ENCODE measurements around the gene CDCA4.

The CDCA4 gene

GRCh38 chr14:104996483-104996882, 24.4 kb downstream of the CDCA4 start:
- DNase-seq (ENCODE audit: extremely low spot score, insufficient read length, low read depth), result no peak
- FAIRE-seq, result no peak

- FAIRE-seq, result no peak
Observed at GRCh38 chr14:104996032-104996431, 24.9 kb downstream of the CDCA4 start.

DNA sequence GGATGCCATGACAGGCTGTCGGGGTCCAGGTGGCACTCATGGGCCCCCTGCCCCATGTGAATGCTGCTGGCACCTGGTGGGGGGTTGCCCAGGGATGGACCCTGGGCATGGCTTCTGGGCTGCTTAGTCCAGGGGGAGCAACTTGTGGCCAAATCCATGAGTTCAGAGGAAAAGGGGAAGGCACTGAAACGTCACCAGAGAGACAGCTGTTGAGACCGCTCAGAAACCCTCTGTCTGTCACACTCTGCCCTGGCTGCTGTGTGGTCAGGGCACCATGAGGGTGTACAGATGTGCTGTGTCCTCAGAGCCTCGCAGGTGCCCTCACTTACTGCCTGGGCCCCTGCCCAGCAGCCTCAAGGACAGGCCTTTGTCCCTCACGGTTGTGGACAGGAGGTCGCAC, 25.9 kb downstream of the CDCA4 start:
- no peak for FAIRE-seq
- DNase-seq (ENCODE audit: extremely low spot score, insufficient read length, low read depth), result no peak

More at GRCh38 chr14:104996032-104996431, 24.9 kb downstream of the CDCA4 start:
- no peak for DNase-seq (ENCODE audit: extremely low spot score, insufficient read length, low read depth)

- FAIRE-seq (no peak), DNase-seq (ENCODE audit: extremely low spot score, insufficient read length, low read depth) (no peak)
Observed at GRCh38 chr14:104993808-104994591, 26.9 kb downstream of the CDCA4 start.

DNA sequence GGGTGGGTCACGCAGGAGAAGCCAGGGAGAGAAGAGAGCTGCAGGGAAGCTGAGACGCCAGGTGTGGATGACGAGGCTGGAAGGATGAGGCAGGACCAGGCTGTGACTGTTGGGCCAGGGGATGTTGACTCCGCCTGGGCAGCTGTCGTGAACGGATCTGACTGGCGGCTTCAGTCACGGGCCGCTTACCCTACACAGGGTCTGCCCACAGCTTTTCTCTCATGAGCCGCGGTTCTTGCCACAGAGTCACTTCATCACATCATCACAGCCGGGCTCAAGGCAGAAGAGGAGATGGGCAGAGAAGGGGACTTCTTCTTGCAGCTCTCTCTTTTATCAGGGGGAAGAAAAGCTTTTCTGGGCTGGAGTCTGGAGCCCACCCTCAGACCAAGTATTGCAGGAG, 27.6 kb downstream of the CDCA4 start:
- FAIRE-seq, result no peak
- DNase-seq (ENCODE audit: extremely low spot score, insufficient read length, low read depth), result no peak

DNA sequence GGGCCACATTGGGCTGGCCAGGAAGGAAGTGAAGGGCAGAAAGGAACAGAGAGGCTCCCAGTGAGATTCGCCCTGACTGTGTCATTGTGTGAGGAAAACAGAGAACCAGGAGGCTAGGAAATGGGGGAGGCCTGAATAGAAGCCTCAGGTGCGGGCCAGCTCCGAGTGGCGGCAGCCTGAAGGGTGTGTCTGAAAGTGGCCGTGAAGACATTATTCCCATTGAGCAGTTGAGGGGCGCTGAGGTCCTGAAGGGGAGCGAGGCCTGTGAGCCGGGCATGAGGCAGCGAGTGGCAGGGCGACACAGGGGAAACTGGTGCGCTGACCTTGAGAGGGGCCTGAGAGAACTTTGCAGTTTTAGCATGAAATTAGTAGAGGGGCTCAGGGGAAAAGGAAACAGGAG, 28.4 kb downstream of the CDCA4 start:
- no peak for DNase-seq (ENCODE audit: extremely low spot score, insufficient read length, low read depth)
- FAIRE-seq, result no peak

- FAIRE-seq (no peak), DNase-seq (ENCODE audit: extremely low spot score, insufficient read length, low read depth) (no peak)
Observed at GRCh38 chr14:104991896-104992230, 29.0 kb downstream of the CDCA4 start.

GRCh38 chr14:104989951-104990303, 31.0 kb downstream of the CDCA4 start:
- DNase-seq (ENCODE audit: extremely low spot score, insufficient read length, low read depth) (no peak), FAIRE-seq (no peak)

DNA sequence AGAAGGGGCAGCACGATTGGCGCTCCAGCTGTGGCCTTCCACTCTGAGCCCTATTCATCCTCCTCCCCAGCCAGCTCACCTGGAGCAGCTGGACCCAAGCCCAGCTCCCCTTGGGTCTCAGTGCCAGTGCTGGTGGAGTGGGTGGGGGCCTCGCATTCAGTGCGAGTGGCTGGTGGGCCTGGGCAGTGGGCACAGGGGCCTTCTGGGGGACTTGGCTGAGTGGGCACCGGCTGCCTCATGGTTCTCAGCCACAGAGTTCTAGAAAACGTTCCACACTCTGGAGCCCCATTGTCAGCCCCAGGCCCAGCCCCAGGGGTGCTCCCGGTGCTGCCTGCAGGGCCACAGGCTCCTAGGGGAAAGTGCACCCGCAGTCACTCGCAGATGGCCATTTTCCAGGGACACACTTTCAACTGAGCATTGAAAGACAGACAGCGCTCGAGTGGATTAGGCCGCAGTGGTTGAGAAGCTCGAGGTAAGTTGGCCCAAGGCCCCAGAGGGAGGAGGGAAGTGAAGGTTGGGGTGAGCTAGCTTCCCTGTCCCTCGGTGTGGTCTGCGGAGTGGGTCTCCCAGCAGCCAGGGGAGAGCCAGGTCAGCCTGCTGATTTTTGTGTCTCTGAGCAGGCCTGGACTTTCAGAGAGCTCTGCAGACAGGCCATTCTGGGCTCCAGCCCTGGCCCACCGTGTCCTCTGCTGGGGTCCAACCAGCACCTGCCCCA, 31.5 kb downstream of the CDCA4 start:
- FAIRE-seq (no peak), DNase-seq (ENCODE audit: extremely low spot score, insufficient read length, low read depth) (no peak)

GRCh38 chr14:104986487-104987164, 34.3 kb downstream of the CDCA4 start:
- FAIRE-seq (no peak), DNase-seq (ENCODE audit: extremely low spot score, insufficient read length, low read depth) (no peak)

DNA sequence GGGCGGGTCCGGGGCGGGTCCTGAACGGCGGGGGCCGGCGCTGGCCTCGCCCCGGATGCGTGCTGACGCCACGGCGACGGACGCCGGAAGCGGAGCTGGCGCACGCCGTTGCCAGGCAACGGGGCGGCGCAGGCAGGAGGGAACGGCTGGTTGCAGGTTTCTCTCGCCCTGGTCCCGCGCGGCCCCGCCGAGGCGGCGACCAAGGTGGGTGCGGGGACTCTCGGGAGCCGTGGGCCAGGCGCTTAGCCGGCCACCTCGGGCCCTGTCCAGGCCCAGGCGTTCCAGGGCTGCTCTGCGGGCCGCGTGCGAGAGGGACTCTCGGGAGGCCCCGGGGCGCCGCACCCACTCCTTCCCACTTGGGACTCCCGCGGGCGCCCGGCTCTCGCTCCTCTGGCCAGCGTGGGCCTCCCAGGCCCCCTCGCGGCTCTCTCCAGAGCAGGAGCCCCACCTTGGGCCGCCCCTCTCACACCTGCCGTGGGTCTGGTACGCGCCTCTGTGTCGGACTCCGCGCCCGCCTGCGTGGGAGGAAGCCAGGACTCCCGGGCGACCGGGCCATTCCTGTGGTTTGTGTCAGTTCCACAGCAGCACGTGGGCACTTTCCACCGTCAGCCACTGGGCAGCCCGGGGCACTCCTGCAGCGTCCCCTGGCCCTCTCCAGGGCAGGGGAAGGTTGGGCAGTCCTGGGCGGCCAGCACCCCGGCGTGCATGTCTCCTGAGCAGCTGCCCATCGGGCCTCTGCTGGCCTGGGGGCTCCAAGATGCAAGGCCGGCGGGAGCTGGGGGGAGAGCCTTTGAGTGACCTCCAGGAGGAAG, 35.0 kb downstream of the CDCA4 start, which contains the start of gene CLBA1:
Gene CLBA1, plus strand, starts transcription at position 114 of the 812 bp plus-strand sequence. Its CDS starts 644 bp downstream, at position 758.
- FAIRE-seq (peak; percentile 92), DNase-seq (ENCODE audit: extremely low spot score, insufficient read length, low read depth) (peak; percentile 99)

DNA sequence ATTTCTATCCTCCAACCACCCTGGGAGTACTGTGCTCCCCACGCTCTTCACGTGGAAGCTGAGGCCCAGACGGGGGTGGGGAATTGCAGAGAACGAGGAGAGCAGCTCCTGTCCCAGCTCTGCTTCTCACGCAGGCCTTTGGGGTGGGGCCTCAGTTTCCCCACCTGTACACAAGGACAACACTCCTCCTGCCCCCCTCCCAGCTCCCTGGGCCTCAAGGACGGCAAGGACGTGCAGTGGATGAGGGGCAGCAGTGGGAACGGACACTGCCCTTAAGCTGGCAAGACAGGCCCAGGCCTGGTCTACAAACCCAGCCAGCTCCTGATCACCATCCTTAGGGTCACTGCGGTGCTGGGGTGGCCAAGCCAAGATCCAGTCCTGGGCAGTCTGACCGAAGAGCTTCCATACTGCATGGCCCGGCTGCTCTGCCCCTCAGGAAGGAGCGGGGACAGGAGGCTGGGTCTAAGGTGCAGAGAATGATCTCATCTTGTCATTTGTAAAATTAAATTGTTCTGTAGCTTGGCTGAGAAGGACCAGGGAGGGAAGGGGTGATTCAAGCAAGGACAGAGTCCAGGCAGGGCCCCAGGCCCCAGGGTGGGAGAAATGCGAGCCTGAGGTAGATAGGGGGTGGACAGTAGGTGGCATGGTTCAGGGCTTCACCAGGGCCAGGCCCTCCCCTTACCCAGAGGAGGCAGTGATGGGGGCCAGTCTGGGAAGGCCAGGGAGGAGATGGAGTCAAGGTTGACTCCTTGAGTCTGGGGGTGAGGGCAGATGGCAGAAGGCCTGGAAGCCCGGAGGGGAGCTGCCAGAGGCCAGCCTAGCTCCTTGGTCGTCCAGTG, 36.6 kb downstream of the CDCA4 start:
- DNase-seq (ENCODE audit: extremely low spot score, insufficient read length, low read depth) (no peak), FAIRE-seq (no peak)

DNA sequence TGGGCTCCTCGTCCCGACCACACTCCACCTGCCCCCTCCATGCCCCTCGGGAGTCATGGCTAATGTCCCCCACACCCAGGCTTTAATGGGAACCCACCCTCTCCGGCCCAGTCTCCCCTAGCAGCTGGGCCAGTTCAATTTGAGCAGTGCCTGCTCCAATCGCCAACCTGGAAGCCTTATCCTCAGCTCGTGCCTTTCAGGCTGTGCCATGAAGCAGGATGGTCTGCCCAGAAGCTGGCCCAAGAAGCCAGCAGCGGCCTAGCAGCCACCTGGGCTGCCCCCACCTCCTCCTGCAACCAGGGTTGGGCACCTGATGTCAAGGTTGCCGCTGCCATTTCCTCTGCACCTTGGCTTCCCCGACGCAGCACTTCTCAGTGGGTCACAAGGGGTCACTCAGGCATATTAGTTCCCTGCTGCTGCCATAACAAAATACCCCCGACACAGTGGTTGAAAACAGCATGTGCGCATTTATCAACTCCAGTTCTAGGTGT, 37.6 kb downstream of the CDCA4 start:
- FAIRE-seq (no peak), DNase-seq (ENCODE audit: extremely low spot score, insufficient read length, low read depth) (no peak)

DNA sequence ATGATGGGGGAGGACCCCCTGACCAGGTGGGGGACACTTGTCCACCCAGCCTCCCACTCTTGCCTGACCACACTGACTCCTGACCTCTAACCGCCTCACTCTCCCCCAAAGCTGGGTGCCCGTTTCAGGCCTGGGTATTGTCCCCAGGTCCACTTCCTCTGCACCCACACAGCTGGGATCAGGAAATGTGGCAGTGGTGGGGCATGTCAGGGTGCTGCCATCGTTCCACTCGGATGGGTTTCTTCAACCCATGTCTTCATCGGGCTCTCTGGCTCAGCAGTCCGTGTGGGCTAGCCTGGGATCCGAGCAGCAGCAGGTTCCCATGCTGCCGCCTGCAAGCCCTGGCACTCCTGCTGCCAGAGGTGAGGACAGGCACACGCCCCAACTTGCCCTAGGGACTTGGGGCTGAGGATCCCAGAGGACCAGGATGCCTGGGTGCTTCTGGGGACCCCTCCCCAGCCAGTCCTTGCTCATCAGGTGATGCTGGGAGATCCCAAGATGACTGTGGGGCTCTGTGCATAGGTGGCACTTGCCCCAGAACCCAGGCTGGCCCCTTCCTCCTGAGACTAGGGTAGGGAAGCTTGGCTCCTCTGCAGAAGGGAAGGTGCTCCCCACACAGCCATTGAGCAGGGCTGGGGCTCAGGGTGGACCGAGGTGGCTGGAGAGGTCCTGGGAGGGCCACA, 38.2 kb downstream of the CDCA4 start:
- DNase-seq (ENCODE audit: extremely low spot score, insufficient read length, low read depth) (no peak), FAIRE-seq (no peak)

DNA sequence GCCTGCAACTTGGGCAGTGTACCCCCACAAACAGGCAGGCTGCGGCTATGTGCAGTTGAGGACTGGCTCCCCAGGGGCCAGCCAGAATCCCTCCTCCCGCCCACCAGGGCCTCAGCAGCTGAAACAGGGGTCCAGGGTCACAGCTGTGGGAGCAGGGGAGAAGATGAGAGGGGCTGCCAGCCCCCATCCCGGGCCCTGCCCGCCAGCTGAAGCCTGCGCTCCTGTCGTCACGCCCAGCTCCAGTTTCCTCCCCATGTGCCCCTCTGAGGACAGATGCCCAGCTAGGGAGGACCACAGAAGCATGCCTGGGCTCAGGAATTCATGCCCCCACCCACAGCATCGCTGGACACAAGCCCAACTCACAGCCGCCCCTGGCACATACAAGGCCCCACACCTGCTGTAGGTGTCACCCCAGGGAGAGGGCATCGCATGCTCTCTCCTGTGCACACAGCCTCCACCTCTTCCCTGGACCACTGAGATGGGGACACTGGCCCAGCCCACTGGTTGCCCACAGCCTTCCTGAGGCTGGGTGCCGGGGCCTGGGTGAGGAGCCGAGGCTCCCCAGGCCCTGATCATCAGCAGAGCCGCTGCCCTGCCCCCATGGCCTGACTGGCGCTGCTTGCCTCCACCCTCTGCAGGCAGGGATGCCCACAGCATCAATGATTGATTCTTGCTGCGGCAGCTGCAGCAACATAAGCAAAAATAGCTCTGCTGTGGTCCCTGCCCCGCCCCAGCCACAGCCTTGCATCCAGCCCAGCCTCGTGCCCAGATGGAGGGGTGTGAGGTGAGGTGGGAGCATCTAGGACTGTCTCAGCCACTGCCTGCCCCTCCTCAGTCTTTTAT, 39.0 kb downstream of the CDCA4 start:
- FAIRE-seq (no peak), DNase-seq (ENCODE audit: extremely low spot score, insufficient read length, low read depth) (no peak)

DNA sequence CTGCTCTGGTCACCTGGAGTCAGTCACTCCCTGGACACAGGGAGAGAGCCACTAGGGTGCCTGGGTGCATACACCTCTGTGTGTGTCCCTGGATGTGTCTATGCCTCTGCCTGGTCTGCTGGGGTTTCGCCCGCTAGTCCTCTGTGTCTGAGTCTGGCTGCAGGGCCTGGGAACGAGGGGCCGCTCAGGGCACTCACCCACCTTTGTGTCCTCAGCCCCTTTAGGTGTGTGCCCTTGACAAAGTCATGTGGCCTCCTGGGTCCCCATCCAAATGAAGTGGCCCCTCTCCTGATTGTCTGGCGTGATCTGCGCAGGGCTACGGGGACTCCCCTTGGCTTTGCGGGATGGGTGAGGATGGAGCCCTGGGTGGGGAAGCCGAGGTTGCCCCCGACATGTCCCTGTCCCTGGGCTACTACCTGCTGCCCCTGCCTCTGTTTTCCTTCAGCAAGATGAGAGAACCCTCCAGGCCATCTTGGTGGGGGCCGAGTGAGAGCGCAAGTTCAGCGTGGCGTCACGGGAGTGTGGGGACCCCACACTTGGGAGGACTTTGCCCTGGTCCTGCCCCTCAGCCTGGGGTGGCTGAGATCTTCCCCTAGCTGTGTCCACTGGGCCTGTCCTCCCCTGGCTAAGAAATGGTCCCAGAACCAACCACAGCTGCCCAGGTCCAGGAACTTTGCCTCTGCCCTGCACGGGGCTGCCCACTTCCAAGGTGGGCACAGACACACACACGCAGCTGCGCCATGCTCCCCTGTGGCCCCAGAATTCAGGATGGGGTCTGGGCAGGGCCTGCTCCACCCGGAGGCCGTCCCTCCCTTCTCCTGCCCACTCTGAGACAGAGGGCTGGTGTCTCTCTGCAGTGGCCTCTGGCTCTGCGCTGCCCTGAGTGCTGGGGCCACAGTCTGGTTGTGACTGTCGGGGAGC, 40.0 kb downstream of the CDCA4 start:
- DNase-seq (ENCODE audit: extremely low spot score, insufficient read length, low read depth) (no peak), FAIRE-seq (no peak)
